ENCODE data around the gene TEDC1.

The TEDC1 gene

DNA sequence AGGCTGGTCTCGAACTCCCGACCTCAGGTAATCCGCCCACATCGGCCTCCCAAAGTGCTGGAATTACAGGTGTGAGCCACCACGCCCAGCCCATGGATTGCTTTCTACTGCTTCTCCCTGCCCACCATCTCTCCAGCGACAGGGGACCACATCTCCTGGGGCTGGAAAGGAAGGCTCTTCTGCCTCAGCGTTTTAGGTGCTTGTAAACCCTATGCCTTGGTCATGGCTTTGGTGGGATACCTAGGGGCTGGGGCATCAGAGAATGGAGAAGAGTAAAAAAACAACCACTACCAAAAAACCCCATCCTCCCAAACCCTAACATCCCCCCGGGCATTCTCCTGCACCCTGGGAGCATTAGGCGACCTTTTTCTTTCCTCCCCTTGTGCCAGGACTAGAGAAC is 34.3 kb downstream of the TEDC1 start:
- DNase-seq (ENCODE audit: low read depth, low spot score), result no peak

DNA sequence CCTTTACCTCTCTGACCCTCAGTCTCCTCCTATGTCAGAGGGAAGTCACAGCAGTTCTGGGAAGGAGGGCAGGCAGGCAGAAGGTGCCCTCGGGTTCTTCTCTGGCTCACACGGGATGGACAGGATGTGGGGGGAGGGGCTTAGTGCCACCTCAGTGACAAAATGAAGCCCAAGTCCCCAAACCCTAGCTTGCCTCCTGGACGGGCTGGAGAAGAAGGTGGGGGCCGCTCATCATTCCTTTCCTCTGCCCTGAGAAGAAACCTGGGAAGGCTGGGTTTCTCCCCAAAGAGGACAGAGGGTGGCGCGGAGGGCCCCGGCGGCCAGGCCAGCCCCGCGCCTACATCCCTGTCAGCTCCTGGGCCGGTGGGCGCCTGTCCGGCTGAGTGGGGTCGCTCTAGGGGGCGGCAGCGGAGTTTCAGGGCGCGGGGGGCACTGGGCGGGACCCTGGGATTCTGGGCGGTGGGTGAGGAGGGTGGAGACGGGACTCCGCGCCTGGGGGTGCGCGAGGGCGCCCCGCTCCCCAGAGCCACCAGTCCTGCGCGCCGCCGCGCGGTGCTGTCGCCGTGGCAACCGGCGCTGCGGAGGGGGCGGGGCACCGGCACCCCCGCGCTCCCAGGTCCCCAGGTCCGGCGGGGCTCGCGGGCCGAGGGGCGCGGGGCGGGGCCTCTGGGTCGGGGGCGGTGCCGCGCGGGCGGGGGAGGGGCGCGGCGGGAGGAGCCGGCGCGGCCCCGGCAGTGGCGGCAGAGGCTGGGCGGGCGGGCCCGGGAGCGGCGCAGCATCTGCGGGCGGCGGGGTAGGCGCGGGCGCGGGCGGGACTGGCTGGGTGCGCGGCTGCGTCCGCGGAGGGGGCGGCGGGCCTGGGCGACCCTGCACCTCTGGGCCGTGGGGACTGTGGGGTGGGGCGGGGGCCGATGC is 35.1 kb downstream of the TEDC1 start, which contains the start of gene TMEM121:
Gene TMEM121, plus strand, starts transcription at position 723 of the 915 bp plus-strand sequence. CDS start 2,252 bp downstream, outside the sequence.
- DNase-seq (ENCODE audit: low read depth, low spot score), result no peak

DNA sequence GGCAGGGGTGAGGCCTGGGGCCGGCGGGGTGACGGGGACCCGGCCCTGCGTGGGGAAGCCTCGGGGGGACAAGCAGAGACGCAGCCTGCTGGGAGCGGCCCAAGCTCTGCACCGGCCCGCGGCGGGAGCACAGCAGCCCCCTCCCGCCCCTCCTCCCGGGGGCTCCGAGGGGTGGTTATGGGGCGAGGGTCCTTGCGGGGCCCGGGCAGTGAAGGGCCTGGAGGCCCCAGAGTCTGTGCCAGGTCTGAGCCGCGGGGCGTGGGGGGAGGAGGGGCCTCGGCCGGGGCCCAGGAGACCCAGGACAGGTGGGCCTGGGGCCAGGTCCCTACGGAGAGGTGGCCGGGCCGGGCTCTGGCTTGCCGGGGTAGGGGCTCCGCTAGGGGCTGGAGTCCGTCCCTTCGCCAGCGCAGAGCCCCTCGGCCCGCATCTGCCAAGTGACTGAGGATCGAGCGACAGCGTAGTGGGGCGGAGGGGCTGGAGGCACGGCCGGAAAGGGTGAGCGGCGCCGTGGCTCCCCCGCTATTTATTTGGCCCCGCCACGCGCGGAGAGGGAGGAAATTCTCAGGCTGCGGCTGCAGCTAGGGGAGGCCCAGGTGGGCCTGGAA is 35.8 kb downstream of the TEDC1 start:
- no peak for DNase-seq (ENCODE audit: low read depth, low spot score)

DNA sequence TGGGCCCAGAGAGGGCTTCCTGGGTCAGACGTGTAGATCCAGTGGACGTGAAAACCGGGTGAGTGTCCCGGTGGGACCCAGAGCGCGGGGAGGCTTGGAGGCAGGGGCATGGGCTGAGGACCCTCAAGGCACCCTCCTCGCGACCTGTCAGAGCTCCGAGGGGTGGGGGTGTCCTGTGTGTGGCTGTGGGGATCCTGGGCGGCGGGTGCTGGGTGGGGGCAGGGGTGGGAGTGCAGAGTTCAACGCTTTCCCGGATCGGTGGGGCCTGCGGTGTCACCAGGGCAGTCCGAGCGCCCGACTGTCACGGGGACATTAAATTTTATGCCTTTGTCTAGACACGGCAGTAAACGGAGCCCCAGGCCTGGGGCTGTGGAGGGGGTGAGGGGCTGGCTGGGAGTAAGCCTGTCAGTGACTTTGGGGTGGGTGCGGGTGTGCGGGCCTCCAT is 36.4 kb downstream of the TEDC1 start:
- no peak for DNase-seq (ENCODE audit: low read depth, low spot score)

DNA sequence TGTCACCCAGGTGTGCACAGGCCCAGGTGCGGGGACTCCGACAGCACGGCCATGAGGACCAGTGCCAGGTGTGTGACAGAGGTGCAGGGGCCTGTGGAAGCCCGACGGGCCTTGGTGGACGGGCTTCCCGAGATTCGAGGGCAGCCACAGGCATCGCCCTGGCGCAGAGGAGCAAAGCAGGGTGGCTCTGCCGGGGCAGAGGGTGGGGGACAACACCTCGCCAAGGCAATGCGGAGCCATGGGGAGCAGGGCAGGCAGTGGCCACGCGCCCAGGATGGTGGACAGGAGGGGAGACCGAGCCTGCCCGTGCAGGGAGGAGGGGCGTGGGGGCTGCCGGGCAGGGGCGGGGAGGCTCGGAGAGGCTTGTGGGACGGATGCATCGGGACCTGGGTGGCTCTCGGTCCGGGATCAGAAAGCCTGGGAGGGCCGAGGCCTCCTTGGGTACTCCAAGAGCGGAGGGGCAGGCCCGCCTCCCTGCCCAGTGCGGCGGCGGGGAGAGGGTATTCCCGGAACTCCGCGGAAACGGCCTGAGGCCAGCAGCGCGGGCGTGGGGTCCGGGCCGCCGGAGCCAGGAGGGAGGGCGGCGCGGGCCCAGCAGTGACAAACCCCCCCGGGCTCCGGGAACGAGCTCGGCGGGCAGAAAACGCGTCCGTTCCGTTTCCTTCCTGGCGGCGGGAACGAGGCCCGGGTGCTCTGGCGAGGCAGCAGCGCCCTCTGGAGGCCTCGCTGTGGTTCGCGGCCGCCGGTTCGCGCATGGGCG is 37.0 kb downstream of the TEDC1 start:
- no peak for DNase-seq (ENCODE audit: low read depth, low spot score)

DNA sequence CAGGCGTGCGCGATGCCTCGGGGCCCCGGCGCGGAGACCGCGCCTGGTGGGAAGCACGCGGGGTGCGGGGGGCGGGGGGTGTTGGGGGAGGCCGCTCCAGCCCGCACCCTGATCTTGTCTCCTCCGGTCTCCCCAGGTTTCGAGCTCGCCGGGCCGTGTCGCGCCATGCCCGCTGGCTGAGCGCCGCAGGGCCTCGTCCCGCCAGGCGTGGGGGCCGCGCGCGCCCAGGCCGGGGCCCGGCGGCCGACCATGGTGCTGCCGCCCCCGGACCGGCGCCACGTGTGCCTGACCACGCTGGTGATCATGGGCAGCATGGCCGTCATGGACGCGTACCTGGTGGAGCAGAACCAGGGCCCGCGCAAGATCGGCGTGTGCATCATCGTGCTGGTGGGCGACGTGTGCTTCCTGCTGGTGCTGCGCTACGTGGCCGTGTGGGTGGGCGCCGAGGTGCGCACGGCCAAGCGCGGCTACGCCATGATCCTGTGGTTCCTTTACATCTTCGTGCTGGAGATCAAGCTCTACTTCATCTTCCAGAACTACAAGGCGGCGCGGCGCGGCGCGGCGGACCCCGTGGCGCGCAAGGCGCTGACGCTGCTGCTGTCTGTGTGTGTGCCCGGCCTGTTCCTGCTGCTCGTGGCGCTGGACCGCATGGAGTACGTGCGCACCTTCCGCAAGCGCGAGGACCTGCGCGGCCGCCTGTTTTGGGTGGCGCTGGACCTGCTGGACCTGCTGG is 37.7 kb downstream of the TEDC1 start:
- DNase-seq (ENCODE audit: low read depth, low spot score), result no peak

DNA sequence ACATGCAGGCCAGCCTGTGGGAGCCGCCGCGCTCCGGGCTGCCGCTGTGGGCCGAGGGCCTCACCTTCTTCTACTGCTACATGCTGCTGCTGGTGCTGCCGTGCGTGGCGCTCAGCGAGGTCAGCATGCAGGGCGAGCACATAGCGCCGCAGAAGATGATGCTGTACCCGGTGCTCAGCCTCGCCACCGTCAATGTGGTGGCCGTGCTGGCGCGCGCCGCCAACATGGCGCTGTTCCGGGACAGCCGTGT is 38.2 kb downstream of the TEDC1 start:
- DNase-seq (ENCODE audit: low read depth, low spot score), result no peak

DNA sequence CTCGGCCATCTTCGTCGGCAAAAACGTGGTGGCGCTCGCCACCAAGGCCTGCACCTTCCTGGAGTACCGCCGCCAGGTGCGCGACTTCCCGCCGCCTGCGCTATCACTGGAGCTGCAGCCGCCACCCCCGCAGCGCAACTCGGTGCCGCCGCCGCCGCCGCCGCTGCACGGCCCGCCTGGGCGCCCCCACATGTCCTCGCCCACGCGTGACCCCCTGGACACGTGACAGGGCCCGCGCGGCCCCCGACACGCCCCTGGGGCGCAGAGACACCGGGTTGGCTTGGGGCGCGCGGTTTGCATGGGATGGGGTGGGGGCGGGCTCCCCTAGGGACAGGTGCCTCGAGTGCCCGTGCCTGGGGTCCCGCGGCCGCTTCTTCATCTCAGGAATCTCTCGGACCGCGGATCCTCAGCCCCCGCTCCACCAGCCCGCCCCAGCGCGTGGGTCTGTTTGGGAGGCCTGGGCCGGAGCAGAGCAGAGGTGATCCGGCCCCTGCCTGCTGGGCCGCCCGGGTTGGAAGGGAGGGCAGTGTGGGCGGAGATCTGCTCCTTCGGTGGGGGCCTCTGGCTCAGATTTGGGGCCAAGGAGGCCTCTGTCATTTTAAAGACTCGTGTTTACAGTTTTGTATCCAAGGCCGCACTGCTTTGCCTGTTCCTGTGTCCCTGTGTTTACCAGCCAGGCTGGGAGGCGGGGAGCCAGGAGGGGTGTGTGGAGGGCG is 38.7 kb downstream of the TEDC1 start:
- no peak for DNase-seq (ENCODE audit: low read depth, low spot score)

DNA sequence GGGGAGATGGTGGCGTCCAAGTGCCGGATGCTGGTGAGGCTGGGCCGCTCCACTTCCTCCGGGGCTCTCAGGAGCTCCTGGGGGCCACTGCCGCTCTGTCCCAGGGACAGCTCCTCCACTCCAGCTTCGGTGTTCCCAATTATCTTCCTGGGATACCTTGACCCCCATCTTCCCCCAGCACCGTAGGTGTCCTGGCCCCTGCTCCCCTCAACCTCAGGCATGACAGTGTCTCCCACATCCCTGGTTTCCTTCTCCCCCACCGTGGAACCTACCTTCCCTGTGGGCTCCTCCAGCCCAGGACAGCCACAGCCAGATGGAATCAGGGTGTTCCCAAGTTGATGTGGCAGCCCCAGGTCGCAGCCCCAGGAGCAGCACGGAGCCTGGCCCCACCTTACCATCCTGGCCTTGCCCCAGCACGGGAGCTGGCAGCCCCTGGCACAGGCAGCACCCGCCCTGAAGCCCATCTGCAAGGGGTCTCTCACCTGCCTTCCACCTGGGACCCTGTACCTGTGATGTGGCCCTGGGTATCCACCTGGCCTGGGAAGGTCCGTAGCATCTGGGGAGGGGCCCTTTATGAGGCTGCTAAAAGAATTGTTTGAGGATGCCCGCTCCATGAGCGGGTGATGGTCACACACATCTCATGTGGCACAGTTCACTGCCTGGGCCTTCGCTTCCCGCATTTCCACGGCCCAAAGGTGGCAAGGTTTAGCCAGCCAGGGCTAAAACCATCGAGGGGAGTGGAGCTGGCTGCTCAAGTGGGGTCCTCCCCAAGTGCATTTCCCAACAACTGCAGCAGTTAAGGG is 39.4 kb downstream of the TEDC1 start:
- DNase-seq (ENCODE audit: low read depth, low spot score), result no peak

DNA sequence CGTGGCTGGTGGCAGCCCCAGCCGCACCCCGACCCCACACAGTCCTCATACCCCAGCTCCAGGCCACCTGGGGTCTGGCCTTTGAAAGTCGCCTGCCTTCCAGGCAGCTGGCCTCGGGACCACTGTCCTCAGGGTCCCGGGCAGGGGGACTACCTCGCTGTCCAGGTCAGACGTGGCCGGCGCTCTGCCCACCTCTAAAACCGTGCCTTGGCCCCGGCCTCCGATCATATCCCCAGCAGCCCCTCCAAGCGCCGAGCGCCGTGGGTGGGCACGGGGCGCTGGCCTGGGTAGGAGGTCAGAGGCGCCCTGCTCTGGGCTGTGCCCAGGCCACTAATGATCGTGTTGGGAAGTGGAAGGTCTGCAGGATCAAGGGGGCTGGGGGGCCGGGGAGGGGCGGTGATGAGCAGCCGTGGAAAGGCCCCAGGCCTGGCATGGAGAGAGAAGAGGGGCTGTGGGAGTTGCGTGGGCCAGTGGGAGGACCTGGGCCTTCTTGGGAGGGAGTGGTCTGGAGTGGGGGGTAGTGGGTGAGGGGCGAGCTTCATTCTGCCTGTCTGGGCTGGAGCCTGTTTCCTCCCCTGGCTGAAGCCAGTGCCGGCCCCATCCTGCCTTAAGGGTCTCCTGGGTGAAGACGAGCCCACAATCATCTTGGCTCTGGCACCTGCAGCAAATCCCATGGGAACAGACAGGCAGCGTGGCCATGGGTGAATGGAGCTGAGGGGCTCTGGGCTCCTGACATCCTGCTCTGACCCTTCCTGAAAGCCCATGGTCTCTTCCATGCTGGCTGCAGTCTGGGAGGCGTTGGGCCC is 40.2 kb downstream of the TEDC1 start:
- DNase-seq (ENCODE audit: low read depth, low spot score), result no peak

DNA sequence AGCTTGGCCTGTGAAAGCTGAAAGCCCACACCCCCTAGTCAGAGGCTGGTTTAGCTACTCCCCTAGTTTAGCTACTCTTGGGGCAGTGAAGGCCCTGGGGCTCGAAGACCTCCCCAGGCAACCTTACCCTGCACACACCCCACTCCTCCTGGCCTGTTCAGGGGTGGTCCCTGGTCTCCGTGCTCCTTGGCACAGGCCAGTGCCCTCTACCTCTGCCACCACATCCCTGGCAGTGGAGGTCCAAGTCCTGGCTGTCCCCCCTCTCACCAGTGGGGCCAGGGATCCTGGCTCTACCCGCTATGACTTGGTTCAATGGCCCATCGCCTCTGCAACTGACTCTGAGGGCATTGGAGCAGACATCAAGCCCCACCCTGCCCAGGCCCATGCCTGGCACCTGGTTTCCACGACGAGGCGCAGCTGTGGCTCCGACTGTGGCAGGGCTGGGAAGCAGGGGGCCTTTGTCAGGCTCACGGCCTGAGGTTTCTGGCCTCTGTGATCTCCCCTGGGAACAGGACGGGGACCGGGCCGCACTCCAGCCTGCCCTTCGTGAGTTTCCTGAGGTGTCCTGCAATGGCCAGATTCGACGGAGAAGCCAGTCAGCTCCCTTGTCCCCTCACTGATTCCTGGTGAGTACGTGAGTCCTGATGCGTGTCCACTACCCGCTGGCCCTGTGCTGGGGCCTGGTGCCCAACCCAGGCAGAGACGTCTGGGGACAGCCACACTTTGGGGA is 41.0 kb downstream of the TEDC1 start:
- DNase-seq (ENCODE audit: low read depth, low spot score), result no peak

DNA sequence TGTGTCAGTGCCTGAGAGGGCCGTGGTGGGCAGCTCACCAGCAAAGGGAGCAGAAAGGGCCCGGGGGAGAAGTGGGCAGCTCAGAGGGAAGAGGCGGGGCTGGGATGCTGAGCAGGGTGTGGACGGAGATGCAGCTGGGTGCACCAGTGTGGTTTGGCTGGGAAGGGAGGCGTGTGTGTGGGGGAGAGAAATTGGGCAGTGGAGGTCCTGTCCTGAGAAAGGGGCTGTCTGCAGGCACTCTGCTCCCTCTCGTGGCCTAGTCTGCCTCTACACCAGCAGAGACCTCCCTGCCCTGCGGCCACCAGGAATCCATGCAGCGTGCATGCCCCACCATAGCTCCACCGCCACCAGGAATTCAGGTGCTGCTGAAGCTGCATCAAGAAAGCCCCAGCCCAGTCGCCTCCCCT is 41.7 kb downstream of the TEDC1 start:
- DNase-seq (ENCODE audit: low read depth, low spot score), result no peak

DNA sequence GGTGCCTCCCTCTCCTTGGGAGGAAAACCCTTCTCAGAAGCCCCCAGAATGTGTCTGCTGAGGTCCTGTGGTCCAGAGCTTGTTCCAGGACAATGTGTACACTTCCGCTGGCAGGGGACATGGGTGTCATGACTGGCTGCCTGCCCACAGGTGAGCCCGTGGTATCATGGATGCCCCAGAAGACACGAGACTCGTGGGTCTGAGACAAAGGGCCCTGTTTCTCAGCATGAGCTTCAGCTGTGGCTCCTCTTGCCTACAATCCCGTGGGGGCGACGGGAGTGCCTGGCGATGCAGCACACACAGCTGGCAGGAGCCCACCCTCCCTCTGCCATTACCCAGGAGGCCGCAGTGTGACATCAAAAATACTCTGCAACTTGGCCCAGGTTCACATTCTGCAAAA is 42.3 kb downstream of the TEDC1 start:
- DNase-seq (ENCODE audit: low read depth, low spot score), result no peak

DNA sequence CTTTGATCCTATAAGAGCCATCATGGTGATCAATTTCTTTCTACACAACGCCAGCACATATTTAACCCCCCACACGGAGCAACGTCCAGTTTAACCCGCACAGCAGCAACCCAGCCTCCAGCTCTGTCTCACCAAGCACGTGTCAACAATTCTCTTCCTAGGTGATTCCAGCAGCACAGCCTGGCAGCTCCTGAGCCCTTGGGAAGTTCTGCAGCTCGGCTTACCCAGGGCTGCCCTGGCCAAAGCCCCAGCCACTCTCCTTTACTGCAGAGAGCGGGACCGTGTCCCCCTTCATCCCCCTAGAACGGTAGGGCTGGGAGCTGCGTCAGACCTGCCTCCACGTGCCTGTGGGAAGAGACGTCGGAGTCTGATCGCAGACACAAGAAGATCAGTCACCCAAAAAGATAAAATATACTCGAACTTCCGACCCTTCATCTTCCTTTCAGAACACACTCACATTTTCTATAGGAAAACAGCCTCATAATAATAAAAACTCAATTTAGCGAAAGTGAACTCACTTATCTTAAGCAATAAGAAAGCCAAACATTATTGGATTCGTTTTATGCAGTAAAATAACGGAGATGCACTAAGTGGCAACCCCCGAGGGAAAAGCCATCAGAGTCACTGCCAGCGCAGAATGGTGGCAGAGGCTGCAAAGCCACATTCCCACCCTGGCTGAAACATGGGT is 42.9 kb downstream of the TEDC1 start:
- no peak for DNase-seq (ENCODE audit: low read depth, low spot score)

DNA sequence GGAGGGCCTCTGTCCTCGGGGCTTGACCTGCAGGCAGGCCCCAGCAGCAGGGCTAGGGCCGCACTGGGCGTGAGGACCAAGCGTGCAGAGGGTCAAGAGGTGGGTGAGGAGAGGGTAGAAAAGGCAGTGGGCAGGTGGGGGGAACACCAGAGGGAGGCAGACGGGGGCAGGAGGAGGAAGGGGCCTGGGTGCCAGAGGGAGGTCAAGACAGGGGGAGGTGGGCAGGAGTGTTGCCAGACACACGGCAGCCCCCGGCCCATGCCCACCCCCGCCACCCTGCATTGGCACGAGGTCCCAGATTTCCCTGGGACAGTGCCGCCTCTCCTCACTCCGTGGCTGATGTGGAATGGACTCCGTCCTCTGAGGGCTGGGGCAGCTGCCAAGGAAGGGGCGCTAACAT is 43.5 kb downstream of the TEDC1 start:
- DNase-seq (ENCODE audit: low read depth, low spot score), result no peak

DNA sequence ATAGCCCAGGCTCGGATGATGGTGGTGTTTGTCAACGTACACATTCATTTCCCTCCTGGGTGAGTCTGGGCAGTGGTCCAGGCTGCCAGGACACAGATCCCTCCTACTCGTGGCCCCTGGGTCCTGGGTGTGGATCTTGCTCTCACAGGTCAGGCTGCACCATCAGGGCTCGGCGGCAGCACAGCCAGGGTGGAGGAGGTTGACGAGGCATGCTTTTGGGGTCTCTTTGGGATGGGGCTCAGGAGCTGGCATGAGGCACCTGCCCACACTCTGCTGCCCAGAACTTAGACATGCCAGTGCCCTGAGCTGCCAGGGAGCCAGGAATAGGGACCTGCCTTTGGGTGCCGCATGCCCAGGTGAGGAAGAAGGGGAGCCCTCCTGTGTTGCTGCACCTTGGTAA is 45.0 kb downstream of the TEDC1 start:
- DNase-seq (ENCODE audit: low read depth, low spot score), result no peak

DNA sequence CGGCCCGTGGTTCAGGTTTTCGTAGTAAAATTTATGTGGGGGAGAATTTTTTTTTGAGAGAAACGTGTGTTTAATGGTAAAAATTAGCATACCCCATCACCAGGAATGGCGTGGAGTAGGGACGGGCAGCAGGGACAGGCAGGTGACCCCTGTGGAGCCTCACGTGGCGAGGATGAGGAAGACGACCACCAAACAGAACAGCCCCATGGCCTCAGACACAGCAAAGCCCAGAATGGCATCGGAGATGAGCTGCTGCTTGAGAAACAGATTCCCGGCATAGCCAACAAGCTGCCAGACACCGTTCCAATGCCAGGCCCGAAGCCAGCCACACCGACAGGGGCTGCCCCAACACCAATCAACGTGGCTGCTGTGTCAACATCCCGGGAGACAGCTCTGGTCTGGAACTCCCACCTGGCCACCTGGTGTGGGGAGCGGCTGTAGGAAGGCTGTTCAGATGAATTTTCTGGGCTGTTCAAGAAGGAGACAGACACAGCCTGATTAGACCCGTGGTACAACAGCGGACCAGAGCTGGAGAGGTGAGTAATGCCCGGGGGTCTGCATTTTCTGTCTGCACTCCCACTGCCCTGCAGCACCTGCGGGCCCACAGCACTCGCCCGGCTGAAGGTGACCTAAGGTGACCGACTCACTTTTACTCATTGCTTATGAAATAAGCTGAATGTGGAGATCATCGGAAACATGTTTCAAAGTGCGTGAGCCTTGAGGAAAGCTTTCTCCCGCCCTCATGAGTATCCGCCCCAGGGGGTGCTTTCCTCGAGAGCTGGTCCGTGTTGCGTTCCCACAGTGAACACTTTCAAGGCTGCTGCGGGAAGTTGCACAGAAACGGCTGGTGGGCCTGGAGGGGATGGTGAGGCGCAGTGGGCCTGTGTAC is 45.9 kb downstream of the TEDC1 start:
- DNase-seq (ENCODE audit: low read depth, low spot score), result no peak

All from brain pericyte (primary cell).